ENCODE measurements around the gene ACKR2.

The ACKR2 gene, protein sequence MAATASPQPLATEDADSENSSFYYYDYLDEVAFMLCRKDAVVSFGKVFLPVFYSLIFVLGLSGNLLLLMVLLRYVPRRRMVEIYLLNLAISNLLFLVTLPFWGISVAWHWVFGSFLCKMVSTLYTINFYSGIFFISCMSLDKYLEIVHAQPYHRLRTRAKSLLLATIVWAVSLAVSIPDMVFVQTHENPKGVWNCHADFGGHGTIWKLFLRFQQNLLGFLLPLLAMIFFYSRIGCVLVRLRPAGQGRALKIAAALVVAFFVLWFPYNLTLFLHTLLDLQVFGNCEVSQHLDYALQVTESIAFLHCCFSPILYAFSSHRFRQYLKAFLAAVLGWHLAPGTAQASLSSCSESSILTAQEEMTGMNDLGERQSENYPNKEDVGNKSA

DNA sequence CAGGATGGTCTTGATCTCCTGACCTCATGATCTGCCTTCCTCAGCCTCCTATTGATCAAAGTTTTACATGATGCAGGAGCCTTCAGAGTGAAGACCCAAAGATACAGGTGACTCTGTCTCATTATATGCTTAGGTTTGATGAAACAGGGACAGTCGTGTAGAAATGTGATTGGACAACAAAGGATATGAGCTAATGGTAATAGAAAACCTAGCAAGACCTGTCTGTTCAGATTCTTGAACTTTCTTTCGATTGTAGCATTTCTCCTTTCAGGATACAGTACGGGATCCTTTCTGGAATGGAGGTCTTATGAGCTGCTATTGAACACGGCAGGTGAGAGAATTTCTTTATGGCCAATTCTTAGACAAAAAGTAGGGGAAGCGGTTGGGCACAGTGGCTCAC, at the start of gene ACKR2:
TSS of gene ACKR2 (plus strand) at position 244 of the 400 bp plus-strand sequence. CDS start 55,058 bp downstream, outside the sequence.
- no peak for DNase-seq

DNA sequence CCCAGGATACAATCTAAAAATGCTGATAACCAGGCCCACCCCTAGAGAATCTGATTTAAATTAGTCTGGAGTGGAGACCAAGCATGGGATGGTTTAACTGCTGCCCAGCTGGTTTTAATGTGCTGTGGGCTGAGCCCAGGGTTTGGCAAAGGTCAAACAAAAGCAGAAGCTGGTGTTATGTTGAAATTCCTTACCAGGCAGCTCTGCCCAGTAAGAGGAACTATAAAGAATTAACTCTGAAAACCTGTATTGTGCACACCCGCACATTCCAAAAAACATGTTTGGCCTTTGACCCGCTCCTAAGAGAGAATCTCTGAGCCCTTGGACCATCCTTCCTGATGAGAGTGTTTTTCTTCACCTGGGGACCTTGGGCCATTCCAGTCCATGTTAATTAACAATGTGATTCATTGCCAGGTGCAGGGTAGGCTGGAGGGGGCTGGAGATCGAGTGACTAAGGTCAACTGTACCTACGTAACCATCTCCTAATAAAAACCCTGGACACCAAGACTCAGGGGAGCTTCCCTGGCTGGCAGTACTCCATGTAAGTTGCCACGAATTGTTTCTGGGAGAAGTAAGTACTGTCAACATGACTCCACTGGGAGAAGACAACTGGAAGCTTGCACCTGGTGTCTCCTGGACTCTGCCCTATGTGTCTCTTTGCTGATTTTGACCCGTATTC, 47.1 kb upstream of the ACKR2 start:
- DNase-seq = peak; percentile 38

DNA sequence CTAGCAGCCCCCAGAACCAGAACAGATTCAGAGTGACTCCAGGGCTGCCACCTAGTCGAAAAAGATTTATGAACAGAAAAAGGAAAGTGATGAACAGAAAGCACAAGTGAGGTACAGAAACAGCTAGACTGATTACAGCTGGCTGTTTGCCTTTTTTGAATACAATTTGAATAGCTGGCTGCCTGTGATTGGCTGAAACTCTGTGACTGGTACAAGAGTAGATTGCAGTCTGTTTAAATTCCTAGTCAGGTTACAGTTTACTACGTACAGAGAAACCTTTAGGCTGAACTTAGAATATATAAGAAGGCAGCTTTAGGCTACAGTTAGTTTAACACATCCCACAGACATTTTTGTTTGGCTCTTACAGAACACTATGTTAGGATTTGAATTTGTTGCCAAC, 46.2 kb upstream of the ACKR2 start:
- DNase-seq = no peak

DNA sequence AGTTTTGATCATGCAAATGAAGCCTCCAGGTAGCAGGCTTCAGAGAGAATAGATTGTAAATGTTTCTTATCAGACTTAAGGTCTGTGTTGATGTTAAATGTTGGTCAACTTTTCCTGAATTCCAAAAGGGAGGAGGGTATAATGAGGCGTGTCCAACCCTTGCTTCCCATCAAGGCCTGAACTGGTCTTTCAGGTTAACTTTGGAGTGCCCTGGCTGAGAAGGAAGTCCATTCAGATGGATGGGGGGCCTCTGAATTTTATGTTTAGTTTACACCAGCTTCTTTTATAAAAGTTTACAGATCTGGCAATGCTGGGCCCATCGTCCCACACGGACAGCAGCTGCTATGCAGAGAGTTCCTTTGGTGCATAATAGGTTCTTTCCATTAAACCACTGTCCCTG, 45.1 kb upstream of the ACKR2 start:
- no peak for DNase-seq

GRCh38 chr3:42764561-42765295, 44.5 kb upstream of the ACKR2 start:
- DNase-seq = no peak

- DNase-seq = no peak
Observed at GRCh38 chr3:42769477-42770131, 39.6 kb upstream of the ACKR2 start.

DNA sequence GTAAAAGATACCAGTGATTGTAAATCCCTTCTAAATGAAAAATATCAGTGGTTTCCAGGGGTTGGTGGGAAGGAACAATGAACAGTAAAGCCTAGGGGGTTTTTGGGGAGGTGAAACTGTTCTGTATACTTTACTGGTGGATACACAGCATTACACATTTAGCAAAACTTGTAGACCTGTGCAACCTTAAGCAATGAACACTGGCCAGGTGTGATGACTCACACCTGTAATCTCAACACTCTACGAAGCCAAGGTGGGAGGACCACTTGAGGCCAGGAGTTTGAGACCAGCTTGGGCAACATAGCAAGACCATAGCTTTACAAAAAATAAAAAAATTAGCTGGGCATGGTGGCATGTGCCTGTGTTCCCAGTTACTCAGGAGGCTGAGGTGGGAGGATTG, 38.0 kb upstream of the ACKR2 start:
- DNase-seq = no peak

- peak; percentile 92 for DNase-seq
Observed at GRCh38 chr3:42772670-42773408, 36.4 kb upstream of the ACKR2 start, which contains the start of gene CCDC13. Gene CCDC13, minus strand, starts transcription at chr3:42773253. Its CDS starts 14,908 bp downstream, at chr3:42758345.

- no peak for DNase-seq
Observed at GRCh38 chr3:42773409-42773751, 35.9 kb upstream of the ACKR2 start.

DNA sequence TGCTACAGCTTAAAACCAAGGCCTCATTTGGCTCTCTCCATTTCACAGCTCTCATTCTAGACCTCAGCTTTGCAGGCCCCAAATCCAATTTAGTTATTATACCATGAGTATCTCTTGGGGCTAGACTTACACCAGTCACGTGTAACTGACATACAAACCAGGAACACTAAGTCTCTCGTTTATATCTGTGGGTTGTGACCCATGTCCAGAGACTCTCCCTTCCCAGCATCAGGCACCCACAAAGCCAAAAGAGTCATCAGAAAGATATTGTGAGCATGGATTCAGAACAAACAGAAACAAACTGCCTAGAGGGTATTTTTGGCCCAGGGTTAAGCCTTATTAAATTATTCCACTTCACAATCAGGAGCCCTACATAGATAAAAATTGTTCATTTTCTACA, 30.6 kb upstream of the ACKR2 start:
- DNase-seq = no peak

DNA sequence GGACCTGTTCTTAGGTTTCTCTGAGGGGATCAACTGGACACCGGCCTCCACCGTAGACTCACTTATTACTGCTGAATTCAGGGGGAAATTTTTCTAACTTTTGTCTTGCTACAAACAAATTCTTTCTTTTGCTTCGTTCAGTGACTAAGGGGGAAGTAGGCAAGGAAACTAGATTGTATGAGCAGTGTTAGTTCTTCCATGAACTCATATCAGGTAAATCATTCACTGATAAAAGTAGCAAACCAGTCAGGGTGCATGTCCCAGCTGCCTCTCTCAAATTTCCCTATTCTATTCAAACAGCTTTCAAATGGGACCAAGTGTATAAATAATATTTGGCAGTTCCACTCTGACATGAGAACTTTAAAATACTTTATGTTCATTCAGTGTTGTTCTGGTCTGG, 28.8 kb upstream of the ACKR2 start:
- no peak for DNase-seq

DNA sequence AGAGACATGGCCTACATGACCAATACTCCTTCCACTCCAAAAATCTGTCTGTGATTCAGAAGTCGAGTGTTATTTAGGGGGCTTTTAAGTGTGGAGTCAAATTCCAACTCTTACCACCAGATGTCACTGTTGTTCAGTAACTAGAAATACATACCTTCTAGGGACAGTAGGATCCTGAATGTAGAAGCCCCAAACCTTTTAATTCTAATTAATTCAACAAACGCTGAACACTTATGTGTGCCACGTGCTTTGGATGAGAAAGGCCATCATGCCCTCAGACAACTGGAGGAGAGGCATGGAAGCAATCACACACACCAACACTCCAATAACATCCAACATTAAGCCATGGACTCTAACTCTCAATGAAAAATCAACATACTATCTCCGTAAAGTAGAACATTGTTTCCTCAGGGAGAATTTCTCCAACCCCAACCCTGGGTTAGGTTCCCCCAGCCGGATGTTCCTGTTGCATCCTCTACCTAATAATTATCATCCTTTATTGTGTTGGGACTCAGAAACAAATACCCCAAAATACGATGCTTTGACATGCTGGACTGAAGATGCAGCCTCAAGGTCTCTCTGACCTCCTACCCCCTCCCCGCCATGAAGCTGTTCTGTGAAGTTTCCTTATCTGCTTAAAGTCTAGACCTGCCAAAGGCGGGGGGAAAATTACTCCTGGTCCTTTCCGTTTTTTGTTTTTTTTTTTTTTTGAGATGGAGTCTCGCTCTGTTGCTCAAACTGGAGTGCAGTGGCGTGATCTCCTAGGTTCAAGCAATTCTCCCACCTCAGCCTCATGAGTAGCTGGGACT, 28.1 kb upstream of the ACKR2 start:
- DNase-seq = no peak

DNA sequence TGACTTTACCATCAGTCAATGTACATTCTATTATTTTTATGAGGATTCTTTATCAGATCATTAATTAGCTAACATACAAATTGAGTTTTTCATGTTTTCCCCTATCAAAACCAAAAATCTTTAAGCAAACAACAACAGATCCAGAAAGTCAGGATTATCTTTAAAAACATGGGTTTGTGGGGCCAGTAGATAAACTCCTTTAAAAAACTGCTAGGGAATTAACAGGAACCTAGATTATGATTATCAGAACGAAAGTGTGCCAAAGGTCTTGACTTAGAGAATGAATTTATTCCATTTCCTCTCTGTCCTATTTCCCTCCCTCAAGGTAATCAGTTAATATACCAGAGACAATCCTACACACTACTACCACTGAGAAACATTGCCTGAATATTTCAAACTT, 23.0 kb upstream of the ACKR2 start:
- DNase-seq = no peak

DNA sequence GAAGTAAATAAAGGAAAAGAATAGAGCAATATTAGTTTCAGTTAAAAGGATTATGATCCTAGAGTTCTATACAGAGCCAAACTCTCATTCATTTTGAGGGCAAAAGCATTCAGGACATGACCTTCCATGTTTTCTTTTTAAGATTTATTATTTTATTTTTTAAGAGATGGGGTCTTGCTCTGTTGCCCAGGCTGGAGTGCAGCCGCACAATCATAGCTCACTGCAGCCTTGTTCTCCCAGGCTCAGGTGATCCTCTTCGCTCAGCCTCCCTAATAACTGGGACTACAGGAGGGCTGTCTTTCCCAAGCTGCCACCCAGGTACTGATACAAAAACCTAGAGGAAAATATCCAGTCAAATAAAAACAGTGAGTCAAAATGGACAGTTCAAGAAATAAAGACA, 22.6 kb upstream of the ACKR2 start:
- DNase-seq = no peak

DNA sequence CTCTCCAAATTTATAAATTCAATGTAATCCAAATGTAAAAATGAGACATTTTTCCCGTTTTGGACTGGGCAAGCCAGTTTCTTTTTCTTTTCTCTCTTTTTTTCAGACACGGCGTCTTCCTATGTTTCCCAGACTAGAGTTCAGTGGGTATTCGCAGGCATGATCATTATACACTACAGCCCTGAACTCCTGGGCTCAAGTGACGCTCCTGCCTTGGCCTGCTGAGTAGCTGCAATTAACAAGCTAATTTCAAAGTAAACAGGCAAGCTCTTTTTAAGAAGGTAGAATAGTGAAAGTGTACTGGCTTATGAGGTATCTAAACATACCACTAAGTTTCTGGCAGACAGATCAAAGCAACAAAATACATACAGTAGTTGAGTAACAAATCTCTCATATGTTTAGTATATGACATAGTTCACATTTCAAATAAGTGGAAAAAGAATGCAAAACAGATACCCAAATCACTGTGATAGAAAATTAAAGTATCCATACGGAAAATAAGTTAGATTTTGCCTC, 18.5 kb upstream of the ACKR2 start:
- DNase-seq = no peak

DNA sequence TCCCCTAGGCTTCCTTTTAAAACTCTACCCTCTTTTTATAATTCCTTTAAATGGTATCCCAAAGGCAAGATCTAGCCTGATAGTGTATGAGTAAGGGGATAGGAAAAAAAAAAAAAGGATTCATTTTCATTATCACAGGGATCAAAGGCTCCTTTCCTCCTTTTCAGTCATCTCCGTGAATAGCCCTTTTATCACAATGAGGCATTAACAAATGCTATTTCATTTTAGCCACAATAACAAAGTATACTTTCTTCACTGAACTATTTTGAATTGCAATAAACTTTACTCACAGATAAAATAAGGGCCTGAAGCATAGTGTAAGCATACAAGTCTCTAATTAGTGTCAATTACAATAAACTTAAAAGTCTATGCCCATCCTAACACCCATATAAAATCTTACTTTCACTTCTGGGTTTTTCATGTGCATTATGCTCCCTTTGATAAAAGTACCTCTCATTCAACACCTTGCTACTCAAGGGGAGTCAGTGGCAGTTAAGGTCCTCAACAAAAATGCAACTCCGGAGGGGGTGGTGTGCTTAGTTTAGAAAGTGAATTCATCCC, 13.5 kb upstream of the ACKR2 start:
- no peak for DNase-seq

GRCh38 chr3:42796332-42796885, 12.8 kb upstream of the ACKR2 start:
- no peak for DNase-seq

- no peak for DNase-seq
Observed at GRCh38 chr3:42799376-42799775, 9.9 kb upstream of the ACKR2 start.

DNA sequence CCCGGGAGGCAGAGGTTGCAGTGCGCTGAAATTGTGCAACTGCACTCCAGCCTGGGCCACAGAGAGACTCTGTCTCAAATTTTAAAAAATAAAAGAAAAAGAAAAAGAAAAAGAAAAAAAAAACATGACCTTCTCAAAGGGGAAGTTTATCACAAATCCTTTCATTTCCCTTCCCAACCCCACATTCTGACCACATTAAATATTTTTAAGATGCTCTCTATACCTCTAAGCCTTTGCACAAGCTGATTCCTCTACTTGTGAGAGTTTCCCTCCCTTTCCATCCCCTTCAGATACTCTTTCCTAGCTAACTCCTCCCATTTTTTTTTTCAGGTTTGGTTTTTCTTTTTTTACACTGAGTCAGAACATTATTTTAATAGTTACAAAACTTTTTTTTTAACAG, 9.0 kb upstream of the ACKR2 start:
- DNase-seq = no peak

- no peak for DNase-seq
Observed at GRCh38 chr3:42801048-42801620, 8.1 kb upstream of the ACKR2 start.
